Body of pancreas (tissue), 4 donors: ENCODE measurements around the gene EYS. TPM values are rescaled to one million over a fixed set of nuclear protein-coding genes. Genes with fewer than 3 reads are reported as not detected.

ENCODE experiments used
- ATAC-seq: fragments of 150-250 bp; one replicate; pipeline ENCODE4 v1.9.1; 2016
- DNase-seq, 4 donors: peaks; one replicate each; pipeline ENCODE4 v3.0.0-alpha.2; 2019
- H3K27ac ChIP-seq, 4 donors: fragments of 200-600 bp; sonication (generic); 1 replicate in 3 of 4; 2 replicates in 1 of 4; pipeline versions ENCODE4 v1.5.1 to v1.6.1; 2016 to 2019; ENCODE audit warnings: mild to moderate bottlenecking in 1 of 4, mixed read lengths in 1 of 4, moderate library complexity in 1 of 4
- H3K27me3 ChIP-seq, 2 donors: fragments of 200-600 bp; sonication (generic); one replicate each; pipeline ENCODE4 v1.6.0; 2016; ENCODE audit warnings: mild to moderate bottlenecking in 1 of 2
- H3K36me3 ChIP-seq, 2 donors: fragments of 200-600 bp; sonication (generic); replicated peaks in 1 of 2; 2 replicates each; pipeline ENCODE4 v1.5.1; 2016; ENCODE audit warnings: low read depth in 2 of 2; ENCODE audit not compliant: insufficient read depth in 1 of 2
- H3K4me1 ChIP-seq: fragments of 200-600 bp; sonication (generic); one replicate; pipeline ENCODE4 v1.6.0; 2016
- H3K4me3 ChIP-seq, 2 donors: fragments of 200-600 bp; sonication (generic); 1 replicate in 1 of 2; 2 replicates in 1 of 2; pipeline ENCODE4 v1.5.1; 2016 to 2019
- H3K9me3 ChIP-seq, 3 donors: fragments of 200-600 bp; sonication (generic); 1 replicate in 2 of 3; 2 replicates in 1 of 3; pipeline ENCODE4 v1.5.1; 2016
- CTCF ChIP-seq, 7 experiments: fragments of 450-650 bp in 4 of 7; fragments of 200-600 bp in 3 of 7; sonication (generic) in 3 of 7; IDR thresholded peaks; one replicate each; pipeline ENCODE4 v1.5.1; 2016 to 2019; ENCODE audit warnings: antibody characterized with exemption in 7 of 7
- POLR2A ChIP-seq, 3 donors: fragments of 450-650 bp; IDR thresholded peaks; one replicate each; pipeline ENCODE4 v1.6.1; 2016; ENCODE audit warnings: antibody characterized with exemption in 3 of 3, mild to moderate bottlenecking in 2 of 3
- whole genome bisulfite sequencing, 2 donors: methylation state at CpG; one replicate each; pipeline ENCODE4 v1.1.5; 2017; 5-methylcytosine and 5-hydroxymethylcytosine counted together
- intact Hi-C: fragments of 100-400 bp; cut with DNase I; formaldehyde crosslinking; loops from one replicate; pipeline ENCODE4 v1.15.1; 2023
- total RNA-seq, 2 donors: library from RNA; depleted of rRNA; stranded (reverse); fragments of >200 nt; gene quantifications; one replicate each; pipeline ENCODE4 v1.1.0, GENCODE V29; 2016

EYS gene
- total RNA-seq, 2 donors from 2014 or later = 0.26 TPM; not detected in 1

DNA sequence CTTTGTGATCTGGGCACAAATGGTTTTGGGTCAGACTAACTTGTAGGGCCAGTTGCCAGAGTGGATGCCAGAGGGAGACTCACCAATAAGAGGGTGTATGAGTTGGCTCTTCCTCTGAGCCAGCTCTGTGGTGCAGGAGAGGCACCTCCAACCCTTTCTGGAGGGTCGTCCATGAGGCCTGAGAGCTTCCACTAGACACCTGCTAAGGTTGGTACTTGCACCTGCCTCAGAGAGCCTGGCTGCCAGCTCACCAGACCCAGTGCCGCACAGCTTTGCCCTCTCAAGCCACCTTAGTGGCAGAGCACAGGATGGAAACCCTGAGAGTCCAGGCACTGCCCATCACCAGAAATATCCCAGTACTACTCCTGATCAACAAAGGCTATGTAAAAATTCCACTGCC lies 504.3 kb downstream of the EYS start:
- no peak for DNase-seq
- Histone ChIP-seq H3K4me3 (no peak overlapping the region), H3K4me1 (no peaks in the 10 kb centered on the region), H3K27ac (no peak overlapping the region), H3K36me3 (no peaks in the 10 kb centered on the region), H3K9me3 (no peaks in the 10 kb centered on the region), H3K27me3 (no peaks in the 10 kb centered on the region)
- intact Hi-C loops = no loop called here
- WGBS, 2 donors = 67% methylated on average over 2 of the region's 2 CpGs
- no peak for ATAC-seq
- TF ChIP-seq POLR2A (IDR thresholded peaks at IDR 0.05) (no peak), CTCF (IDR thresholded peaks at IDR 0.05) (no peak)

GRCh38 chr6:65199683-65200082 lies 507.3 kb downstream of the EYS start:
- intact Hi-C loops = no loop called here
- DNase-seq (no peak), ATAC-seq (no peak)
- Histone ChIP-seq H3K27me3 (no peaks in the 10 kb centered on the region), H3K4me1 (no peaks in the 10 kb centered on the region), H3K9me3 (no peaks in the 10 kb centered on the region), H3K36me3 (no peaks in the 10 kb centered on the region), H3K4me3 (no peak overlapping the region), H3K27ac (no peak overlapping the region)
- TF ChIP-seq POLR2A (IDR thresholded peaks at IDR 0.05) = no peak
- no peak for TF ChIP-seq CTCF (IDR thresholded peaks at IDR 0.05)
- 69 to 77% methylated on average over 3 of the region's 3 CpGs for WGBS, 2 donors

GRCh38 chr6:65199121-65199520 lies 507.9 kb downstream of the EYS start:
- no peaks in the 10 kb centered on the region for H3K9me3 ChIP-seq
- intact Hi-C loops = no loop called here
- H3K36me3 ChIP-seq = no peaks in the 10 kb centered on the region
- TF ChIP-seq CTCF (IDR thresholded peaks at IDR 0.05) (no peak), POLR2A (IDR thresholded peaks at IDR 0.05) (no peak)
- H3K27me3 ChIP-seq = no peaks in the 10 kb centered on the region
- no peak overlapping the region for H3K4me3 ChIP-seq
- no peak for DNase-seq
- no peaks in the 10 kb centered on the region for H3K4me1 ChIP-seq
- H3K27ac ChIP-seq = no peak overlapping the region
- 88 to 89% methylated on average over 3 of the region's 3 CpGs for WGBS, 2 donors
- ATAC-seq = no peak

DNA sequence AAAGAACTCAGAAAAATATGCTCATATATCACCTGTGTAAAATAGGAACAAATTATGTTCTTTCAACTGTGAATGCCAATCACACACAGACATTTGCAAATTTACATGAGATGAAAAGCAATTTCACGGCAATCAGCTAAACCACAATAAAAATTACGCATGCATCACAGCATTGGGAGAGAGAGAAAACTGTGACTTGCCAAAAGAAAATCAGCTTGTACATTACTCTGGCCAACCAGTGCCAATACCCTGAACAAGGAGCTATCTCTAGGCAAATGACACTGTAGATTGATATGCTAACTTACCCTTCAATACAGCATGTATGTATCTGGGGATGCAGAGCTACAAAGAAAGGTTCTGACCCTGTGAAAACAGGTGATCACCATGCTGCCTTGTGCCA lies 515.6 kb downstream of the EYS start:
- H3K36me3 ChIP-seq = no peaks in the 10 kb centered on the region
- H3K4me1 ChIP-seq = no peaks in the 10 kb centered on the region
- 84 to 92% methylated on average over 2 of the region's 2 CpGs for WGBS, 2 donors
- DNase-seq (no peak), ATAC-seq (no peak)
- H3K4me3 ChIP-seq = no peak overlapping the region
- H3K9me3 ChIP-seq = no peaks in the 10 kb centered on the region
- TF ChIP-seq CTCF (IDR thresholded peaks at IDR 0.05) = no peak
- TF ChIP-seq POLR2A (IDR thresholded peaks at IDR 0.05) = no peak
- intact Hi-C loops = no loop called here
- no peaks in the 10 kb centered on the region for H3K27me3 ChIP-seq
- no peak overlapping the region for H3K27ac ChIP-seq

DNA sequence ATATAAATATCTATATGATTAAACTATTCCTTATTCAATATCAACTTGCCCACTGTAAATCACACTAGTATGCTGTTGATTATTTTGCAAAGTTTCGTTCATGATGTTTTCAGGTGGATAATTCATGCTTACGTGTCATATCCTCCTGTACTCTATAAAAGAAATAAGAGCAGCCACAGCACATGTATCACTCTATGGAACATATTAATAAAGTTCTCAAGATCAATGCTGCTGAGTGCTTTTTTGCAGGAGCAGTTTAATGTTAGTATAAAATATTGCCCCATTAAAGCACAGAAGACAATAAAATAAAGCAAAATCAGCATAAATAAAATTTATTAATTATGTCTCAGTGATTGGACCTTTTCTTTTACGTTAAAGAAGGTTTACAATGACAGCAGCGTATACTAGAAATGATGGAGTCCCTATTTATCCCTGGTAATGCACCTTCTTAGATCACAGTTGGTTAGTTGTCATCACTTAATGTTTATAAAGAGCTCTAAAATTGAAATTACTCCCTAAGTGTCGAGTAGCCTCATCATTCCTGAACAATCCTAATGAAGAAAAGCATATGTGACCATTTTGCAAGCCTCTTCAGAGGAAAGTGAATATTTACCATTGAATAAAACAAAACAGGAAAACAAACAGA lies 517.7 kb downstream of the EYS start:
- Histone ChIP-seq H3K4me1 (no peaks in the 10 kb centered on the region), H3K27me3 (no peaks in the 10 kb centered on the region), H3K27ac (no peak overlapping the region), H3K36me3 (no peaks in the 10 kb centered on the region), H3K4me3 (no peak overlapping the region), H3K9me3 (no peaks in the 10 kb centered on the region)
- no peak for ATAC-seq
- DNase-seq = no peak
- intact Hi-C loops = no loop called here
- WGBS, 2 donors = 65 to 72% methylated on average over 5 of the region's 5 CpGs
- TF ChIP-seq POLR2A (IDR thresholded peaks at IDR 0.05) (no peak), CTCF (IDR thresholded peaks at IDR 0.05) (no peak)
